HCT116 (cell line): ENCODE measurements around the gene TIMM44. TPM values are rescaled to one million over a fixed set of nuclear protein-coding genes. Genes with fewer than 3 reads are reported as not detected.

Experiments
- ATAC-seq: fragments of 200-7000 bp; cut with Tn5 transposase; 2 replicates; pipeline ENCODE4 v1.9.1; 2020; ENCODE audit warnings: mild to moderate bottlenecking, moderate library complexity
- BruUV-seq: library from RNA; stranded (reverse); fragments of 400-500 nt; replicated peaks from 2 replicates; lab custom pipeline; 2021; lab: Mats Ljungman, UMichigan
- CTCF ChIA-PET: fragments of 300-600 bp; sonication (Branson Sonifier 250); formaldehyde crosslinking; loops from one replicate; lab custom pipeline; 2021; ENCODE audit warnings: antibody characterized with exemption; lab: Charles Lee
- POLR2A ChIA-PET: fragments of 300-600, 350-600 bp; sonication (Branson Sonifier 250); formaldehyde crosslinking; loops from one replicate; lab custom pipeline; 2021; ENCODE audit warnings: antibody characterized with exemption; lab: Charles Lee
- RAD21 ChIA-PET, 2 experiments: fragments of 300-600 bp; sonication (Branson Sonifier 250); formaldehyde crosslinking; loops; one replicate each; lab custom pipeline; 2023; ENCODE audit warnings: low total read pairs in 2 of 2; ENCODE audit not compliant: uncharacterized antibody in 2 of 2, unreplicated experiment in 2 of 2, low non-redundant PET in 1 of 2; lab: Charles Lee
- DNase-seq: peaks from one replicate; pipeline ENCODE4 v3.0.0-alpha.2; 2010; ENCODE audit warnings: low read depth, low spot score
- H2AFZ ChIP-seq: fragments of 200-600 bp; shearing (Covaris generic), sonication (generic); 2 replicates; pipeline ENCODE4 v1.6.1; 2017; ENCODE audit warnings: low read depth, mixed run types, mixed read lengths, antibody characterized with exemption, low read length; ENCODE audit not compliant: poor library complexity, severe bottlenecking
- H3K27ac ChIP-seq: 2 replicates; pipeline ENCODE4 v1.5.1; 2012; ENCODE audit warnings: low read depth, low read length
- H3K27me3 ChIP-seq: fragments of 200-600 bp; sonication (generic); 2 replicates; pipeline ENCODE4 v1.6.1; 2016; ENCODE audit warnings: mixed run types, low read length, mixed read lengths; ENCODE audit not compliant: insufficient read depth
- H3K36me3 ChIP-seq, 2 experiments: fragments of 200-500 bp in 1 of 2; fragments of 200-600 bp in 1 of 2; sonication (Bioruptor generic) in 1 of 2; sonication (generic) in 1 of 2; 2 replicates each; pipeline versions ENCODE4 v1.5.1 to v1.6.1; 2014 to 2016; ENCODE audit warnings: low read length in 2 of 2, inconsistent platforms in 1 of 2, mixed read lengths in 1 of 2, mixed run types in 1 of 2; ENCODE audit not compliant: insufficient read depth in 2 of 2, control insufficient read depth in 1 of 2
- H3K4me1 ChIP-seq, 2 experiments: fragments of 200-600 bp in 1 of 2; sonication (generic) in 1 of 2; 2 replicates each; pipeline versions ENCODE4 v1.5.1 to v1.6.1; 2012 to 2017; ENCODE audit warnings: low read length in 2 of 2, inconsistent platforms in 1 of 2, mild to moderate bottlenecking in 1 of 2, mixed read lengths in 1 of 2, mixed run types in 1 of 2, moderate library complexity in 1 of 2; ENCODE audit not compliant: insufficient read depth in 2 of 2, control insufficient read depth in 1 of 2
- H3K4me2 ChIP-seq: fragments of 200-600 bp; sonication (generic); 2 replicates; pipeline ENCODE4 v1.6.1; 2017; ENCODE audit warnings: mixed run types, low read length, mixed read lengths
- H3K4me3 ChIP-seq, 2 experiments: fragments of 200-600 bp in 1 of 2; sonication (generic) in 1 of 2; replicated peaks in 1 of 2; 2 replicates each; pipeline ENCODE4 v1.5.1; 2011 to 2016; ENCODE audit warnings: low read length in 2 of 2, control low read depth in 1 of 2, low read depth in 1 of 2, mild to moderate bottlenecking in 1 of 2, mixed read lengths in 1 of 2, mixed run types in 1 of 2
- H3K79me2 ChIP-seq: fragments of 200-600 bp; sonication (generic); 2 replicates; pipeline ENCODE4 v1.6.1; 2017; ENCODE audit warnings: mild to moderate bottlenecking, mixed run types, low read length, moderate library complexity, mixed read lengths; ENCODE audit not compliant: insufficient read depth
- H3K9ac ChIP-seq: fragments of 200-600 bp; sonication (generic); 2 replicates; pipeline ENCODE4 v1.6.1; 2016; ENCODE audit warnings: low read length, mixed read lengths
- H3K9me2 ChIP-seq: fragments of 200-600 bp; sonication (generic), shearing (Covaris generic); 2 replicates; pipeline ENCODE4 v1.6.1; 2017; ENCODE audit warnings: mixed run types, mild to moderate bottlenecking, moderate library complexity; ENCODE audit not compliant: insufficient read depth
- H3K9me3 ChIP-seq, 2 experiments: fragments of 200-500 bp in 1 of 2; fragments of 200-600 bp in 1 of 2; sonication (Bioruptor generic) in 1 of 2; sonication (generic) in 1 of 2; 2 replicates each; pipeline ENCODE4 v1.6.1; 2014 to 2017; ENCODE audit warnings: low read length in 2 of 2, mixed read lengths in 2 of 2, inconsistent platforms in 1 of 2, low read depth in 1 of 2, mild to moderate bottlenecking in 1 of 2, mixed run types in 1 of 2, moderate library complexity in 1 of 2; ENCODE audit not compliant: control insufficient read depth in 1 of 2, insufficient read depth in 1 of 2
- H4K20me1 ChIP-seq: fragments of 200-600 bp; sonication (generic), shearing (Covaris generic); 2 replicates; pipeline ENCODE4 v1.6.1; 2017; ENCODE audit warnings: mixed run types, mild to moderate bottlenecking, moderate library complexity; ENCODE audit not compliant: insufficient read depth
- EZH2 ChIP-seq: fragments of 200-600 bp; sonication (generic); IDR thresholded peaks from 2 replicates; pipeline ENCODE4 v1.6.1; 2017; ENCODE audit warnings: antibody characterized with exemption, mixed run types
- intact Hi-C: fragments of 100-400 bp; cut with micrococcal nuclease; formaldehyde crosslinking; loops from 2 replicates; pipeline ENCODE4 v1.10.0; 2022
- total RNA-seq: library from RNA; stranded (reverse); gene quantifications from one replicate; pipeline ENCODE4 v1.2.1, GENCODE V29; 2021; ENCODE audit not compliant: unreplicated experiment
- TF ChIP-seq, protein P1 (sequence below), 3 experiments: fragments of 200-600 bp in 1 of 3; sonication (generic) in 1 of 3; IDR thresholded peaks in 2 of 3; conservative IDR thresholded peaks in 1 of 3; 2 replicates each; pipeline ENCODE4 v1.5.1; 2012 to 2017; ENCODE audit warnings: low read depth in 2 of 3, low read length in 2 of 3, antibody characterized with exemption in 1 of 3, borderline replicate concordance in 1 of 3, control low read depth in 1 of 3, mild to moderate bottlenecking in 1 of 3, mixed read lengths in 1 of 3, mixed run types in 1 of 3, moderate library complexity in 1 of 3; ENCODE audit not compliant: insufficient read depth in 1 of 3
- TF ChIP-seq, protein P2 (sequence below): IDR thresholded peaks from 2 replicates; pipeline ENCODE4 v1.6.1; 2012; ENCODE audit warnings: low read depth

Gene TIMM44
- total RNA-seq, 1 experiment from 2014 or later: 136 TPM

GRCh38 chr19:7908742-7909461, 34.6 kb downstream of the TIMM44 start:
- H3K4me1 ChIP-seq: peaks cover 3 to 14% of the 10 kb centered on the region in 2 experiments; a peak in 2 of 4 replicates
- H3K4me2 ChIP-seq: no peak overlapping the region
- DNase-seq (no peak), ATAC-seq (no peak)
- ChIA-PET CTCF (no interaction called here), POLR2A (interaction anchor here (1.2 kb wide), 1 partner anchor 12 kb away, joined by 7 read pairs; the partner anchor contains the start of gene SNAPC2)
- no peak overlapping the region for H2AFZ ChIP-seq
- no peaks in the 10 kb centered on the region for H3K9me2 ChIP-seq
- no peaks in the 10 kb centered on the region for H4K20me1 ChIP-seq
- peaks cover 5 to 6% of the 10 kb centered on the region in 2 experiments; a peak in 3 of 4 replicates for H3K36me3 ChIP-seq
- intact Hi-C loops: no loop called here
- no peak for TF ChIP-seq EZH2
- TF ChIP-seq, protein P1, sequence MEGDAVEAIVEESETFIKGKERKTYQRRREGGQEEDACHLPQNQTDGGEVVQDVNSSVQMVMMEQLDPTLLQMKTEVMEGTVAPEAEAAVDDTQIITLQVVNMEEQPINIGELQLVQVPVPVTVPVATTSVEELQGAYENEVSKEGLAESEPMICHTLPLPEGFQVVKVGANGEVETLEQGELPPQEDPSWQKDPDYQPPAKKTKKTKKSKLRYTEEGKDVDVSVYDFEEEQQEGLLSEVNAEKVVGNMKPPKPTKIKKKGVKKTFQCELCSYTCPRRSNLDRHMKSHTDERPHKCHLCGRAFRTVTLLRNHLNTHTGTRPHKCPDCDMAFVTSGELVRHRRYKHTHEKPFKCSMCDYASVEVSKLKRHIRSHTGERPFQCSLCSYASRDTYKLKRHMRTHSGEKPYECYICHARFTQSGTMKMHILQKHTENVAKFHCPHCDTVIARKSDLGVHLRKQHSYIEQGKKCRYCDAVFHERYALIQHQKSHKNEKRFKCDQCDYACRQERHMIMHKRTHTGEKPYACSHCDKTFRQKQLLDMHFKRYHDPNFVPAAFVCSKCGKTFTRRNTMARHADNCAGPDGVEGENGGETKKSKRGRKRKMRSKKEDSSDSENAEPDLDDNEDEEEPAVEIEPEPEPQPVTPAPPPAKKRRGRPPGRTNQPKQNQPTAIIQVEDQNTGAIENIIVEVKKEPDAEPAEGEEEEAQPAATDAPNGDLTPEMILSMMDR (IDR thresholded peaks at IDR 0.05 in 2 of 3, conservative IDR thresholded peaks at IDR 0.05 in 1 of 3; ENCODE audit: borderline replicate concordance in 1 of 3, insufficient read depth in 1 of 3, low read depth in 2 of 3, low read length in 2 of 3): 0 out of 6 replicates have a peak, but pooled peaks of 1 of the 3 experiments have one; percentile 11
- TF ChIP-seq, protein P2, sequence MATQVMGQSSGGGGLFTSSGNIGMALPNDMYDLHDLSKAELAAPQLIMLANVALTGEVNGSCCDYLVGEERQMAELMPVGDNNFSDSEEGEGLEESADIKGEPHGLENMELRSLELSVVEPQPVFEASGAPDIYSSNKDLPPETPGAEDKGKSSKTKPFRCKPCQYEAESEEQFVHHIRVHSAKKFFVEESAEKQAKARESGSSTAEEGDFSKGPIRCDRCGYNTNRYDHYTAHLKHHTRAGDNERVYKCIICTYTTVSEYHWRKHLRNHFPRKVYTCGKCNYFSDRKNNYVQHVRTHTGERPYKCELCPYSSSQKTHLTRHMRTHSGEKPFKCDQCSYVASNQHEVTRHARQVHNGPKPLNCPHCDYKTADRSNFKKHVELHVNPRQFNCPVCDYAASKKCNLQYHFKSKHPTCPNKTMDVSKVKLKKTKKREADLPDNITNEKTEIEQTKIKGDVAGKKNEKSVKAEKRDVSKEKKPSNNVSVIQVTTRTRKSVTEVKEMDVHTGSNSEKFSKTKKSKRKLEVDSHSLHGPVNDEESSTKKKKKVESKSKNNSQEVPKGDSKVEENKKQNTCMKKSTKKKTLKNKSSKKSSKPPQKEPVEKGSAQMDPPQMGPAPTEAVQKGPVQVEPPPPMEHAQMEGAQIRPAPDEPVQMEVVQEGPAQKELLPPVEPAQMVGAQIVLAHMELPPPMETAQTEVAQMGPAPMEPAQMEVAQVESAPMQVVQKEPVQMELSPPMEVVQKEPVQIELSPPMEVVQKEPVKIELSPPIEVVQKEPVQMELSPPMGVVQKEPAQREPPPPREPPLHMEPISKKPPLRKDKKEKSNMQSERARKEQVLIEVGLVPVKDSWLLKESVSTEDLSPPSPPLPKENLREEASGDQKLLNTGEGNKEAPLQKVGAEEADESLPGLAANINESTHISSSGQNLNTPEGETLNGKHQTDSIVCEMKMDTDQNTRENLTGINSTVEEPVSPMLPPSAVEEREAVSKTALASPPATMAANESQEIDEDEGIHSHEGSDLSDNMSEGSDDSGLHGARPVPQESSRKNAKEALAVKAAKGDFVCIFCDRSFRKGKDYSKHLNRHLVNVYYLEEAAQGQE: no peak
- TF ChIP-seq, all 23 proteins: peak for 1
- Histone ChIP-seq H3K79me2 (peaks cover 54% of the 10 kb centered on the region), H3K9ac (no peak overlapping the region), H3K27me3 (no peaks in the 10 kb centered on the region), H3K9me3 (no peaks in the 10 kb centered on the region), H3K27ac (no peak overlapping the region), H3K4me3 (no peak overlapping the region)
- no TSS peak for BruUV-seq
- RAD21 ChIA-PET: no interaction called here
